ENCODE results near the gene PRKN.

DNA sequence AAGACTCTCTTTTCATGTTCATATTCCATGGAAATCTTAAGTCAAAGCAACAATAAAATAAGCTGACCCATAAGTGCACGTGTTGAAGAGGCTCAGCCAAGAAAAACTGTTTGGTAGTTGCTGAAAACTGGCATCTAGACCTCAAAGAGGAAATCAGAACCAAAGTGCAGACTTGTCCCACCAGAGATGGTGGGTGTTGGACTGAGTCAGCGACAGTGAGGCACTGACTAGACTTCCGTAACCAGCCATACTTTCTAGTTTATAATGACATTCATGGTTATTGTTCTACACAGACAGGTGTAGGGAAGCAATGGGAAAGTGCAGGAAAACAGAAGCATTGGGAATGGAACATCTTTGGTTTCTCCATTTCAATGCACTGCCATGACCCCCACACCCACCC is 1278.0 kb downstream of the PRKN start:
- TF ChIP-seq, protein P1, sequence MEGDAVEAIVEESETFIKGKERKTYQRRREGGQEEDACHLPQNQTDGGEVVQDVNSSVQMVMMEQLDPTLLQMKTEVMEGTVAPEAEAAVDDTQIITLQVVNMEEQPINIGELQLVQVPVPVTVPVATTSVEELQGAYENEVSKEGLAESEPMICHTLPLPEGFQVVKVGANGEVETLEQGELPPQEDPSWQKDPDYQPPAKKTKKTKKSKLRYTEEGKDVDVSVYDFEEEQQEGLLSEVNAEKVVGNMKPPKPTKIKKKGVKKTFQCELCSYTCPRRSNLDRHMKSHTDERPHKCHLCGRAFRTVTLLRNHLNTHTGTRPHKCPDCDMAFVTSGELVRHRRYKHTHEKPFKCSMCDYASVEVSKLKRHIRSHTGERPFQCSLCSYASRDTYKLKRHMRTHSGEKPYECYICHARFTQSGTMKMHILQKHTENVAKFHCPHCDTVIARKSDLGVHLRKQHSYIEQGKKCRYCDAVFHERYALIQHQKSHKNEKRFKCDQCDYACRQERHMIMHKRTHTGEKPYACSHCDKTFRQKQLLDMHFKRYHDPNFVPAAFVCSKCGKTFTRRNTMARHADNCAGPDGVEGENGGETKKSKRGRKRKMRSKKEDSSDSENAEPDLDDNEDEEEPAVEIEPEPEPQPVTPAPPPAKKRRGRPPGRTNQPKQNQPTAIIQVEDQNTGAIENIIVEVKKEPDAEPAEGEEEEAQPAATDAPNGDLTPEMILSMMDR (IDR thresholded peaks at IDR 0.05) = no peak
- TF ChIP-seq POLR2A (IDR thresholded peaks at IDR 0.05) = no peak
